Liver (tissue), 9 donors: ENCODE data around the gene GRK7. TPM values are rescaled to one million over a fixed set of nuclear protein-coding genes. Genes with fewer than 3 reads are reported as not detected.

Source experiments
- DNase-seq: peaks from one replicate; pipeline ENCODE4 v3.0.0-alpha.2; 2017; ENCODE audit warnings: low spot score
- H3K27ac ChIP-seq, 2 donors: one replicate each; pipeline ENCODE4 v1.7.0; 2013; ENCODE audit warnings: inconsistent platforms in 2 of 2, low read length in 2 of 2, control low read depth in 1 of 2, low read depth in 1 of 2, mild to moderate bottlenecking in 1 of 2
- H3K27me3 ChIP-seq, 4 donors: one replicate each; pipeline versions ENCODE4 v1.6.1 to v1.7.0; 2013; ENCODE audit warnings: low read length in 3 of 4, inconsistent platforms in 1 of 4, mild to moderate bottlenecking in 1 of 4, moderate library complexity in 1 of 4; ENCODE audit not compliant: control insufficient read depth in 4 of 4, insufficient read depth in 4 of 4
- H3K36me3 ChIP-seq, 4 donors: one replicate each; pipeline versions ENCODE4 v1.6.1 to v1.7.0; 2013; ENCODE audit warnings: low read length in 3 of 4, mild to moderate bottlenecking in 3 of 4, low read depth in 1 of 4, moderate library complexity in 1 of 4; ENCODE audit not compliant: control insufficient read depth in 4 of 4, insufficient read depth in 3 of 4
- H3K4me1 ChIP-seq, 4 donors: one replicate each; pipeline versions ENCODE4 v1.6.1 to v1.7.0; 2013; ENCODE audit warnings: low read length in 3 of 4, mild to moderate bottlenecking in 3 of 4, moderate library complexity in 1 of 4; ENCODE audit not compliant: control insufficient read depth in 4 of 4, insufficient read depth in 4 of 4
- H3K4me3 ChIP-seq, 3 donors: one replicate each; pipeline versions ENCODE4 v1.6.1 to v1.7.0; 2013; ENCODE audit warnings: low read length in 3 of 3, control low read depth in 1 of 3, low read depth in 1 of 3, mild to moderate bottlenecking in 1 of 3
- H3K9ac ChIP-seq, 2 donors: one replicate each; pipeline ENCODE4 v1.7.0; 2013; ENCODE audit warnings: low read length in 2 of 2, mild to moderate bottlenecking in 2 of 2, moderate library complexity in 2 of 2, control low read depth in 1 of 2, low read depth in 1 of 2
- H3K9me3 ChIP-seq, 4 donors: one replicate each; pipeline versions ENCODE4 v1.6.1 to v1.7.0; 2013; ENCODE audit warnings: low read length in 3 of 4; ENCODE audit not compliant: control insufficient read depth in 4 of 4
- CTCF ChIP-seq: fragments of 150-350 bp; IDR thresholded peaks from 2 replicates; pipeline ENCODE4 v1.5.1; 2017; ENCODE audit warnings: improper control_type of control experiment, low read depth, low read length; ENCODE audit not compliant: missing input control
- EGR1 ChIP-seq, 2 donors: IDR thresholded peaks; 2 replicates each; pipeline ENCODE4 v1.6.1; 2016 to 2018; ENCODE audit warnings: antibody characterized with exemption in 2 of 2, low read depth in 2 of 2
- FOXA1 ChIP-seq: IDR thresholded peaks from 2 replicates; pipeline ENCODE4 v1.6.1; 2016; ENCODE audit warnings: antibody characterized with exemption
- GABPA ChIP-seq, 2 donors: IDR thresholded peaks in 1 of 2; conservative IDR thresholded peaks in 1 of 2; 2 replicates each; pipeline ENCODE4 v1.6.1; 2016; ENCODE audit warnings: antibody characterized with exemption in 2 of 2, mild to moderate bottlenecking in 1 of 2, moderate library complexity in 1 of 2
- HNF4A ChIP-seq, 2 donors: conservative IDR thresholded peaks; 2 replicates each; pipeline ENCODE4 v1.6.1; 2016; ENCODE audit warnings: antibody characterized with exemption in 2 of 2, mild to moderate bottlenecking in 2 of 2
- HNF4G ChIP-seq: IDR thresholded peaks from 2 replicates; pipeline ENCODE4 v1.6.1; 2016; ENCODE audit warnings: antibody characterized with exemption
- JUND ChIP-seq, 2 donors: IDR thresholded peaks; 2 replicates each; pipeline ENCODE4 v1.6.1; 2016; ENCODE audit warnings: antibody characterized with exemption in 2 of 2
- MAX ChIP-seq: IDR thresholded peaks from 2 replicates; pipeline ENCODE4 v1.6.1; 2016; ENCODE audit warnings: antibody characterized with exemption
- NR2F2 ChIP-seq: IDR thresholded peaks from 2 replicates; pipeline ENCODE4 v1.6.1; 2016; ENCODE audit warnings: antibody characterized with exemption
- REST ChIP-seq: IDR thresholded peaks from 2 replicates; pipeline ENCODE4 v1.6.1; 2016; ENCODE audit warnings: antibody characterized with exemption, mild to moderate bottlenecking
- RXRA ChIP-seq, 2 donors: IDR thresholded peaks; 2 replicates each; pipeline ENCODE4 v1.6.1; 2017 to 2018; ENCODE audit warnings: antibody characterized with exemption in 2 of 2, mild to moderate bottlenecking in 1 of 2
- SP1 ChIP-seq: IDR thresholded peaks from 2 replicates; pipeline ENCODE4 v1.6.1; 2018; ENCODE audit warnings: antibody characterized with exemption, mild to moderate bottlenecking
- YY1 ChIP-seq: IDR thresholded peaks from 2 replicates; pipeline ENCODE4 v1.6.1; 2016; ENCODE audit warnings: antibody characterized with exemption, mild to moderate bottlenecking
- ZBTB33 ChIP-seq: IDR thresholded peaks from 2 replicates; pipeline ENCODE4 v1.6.1; 2016; ENCODE audit warnings: antibody characterized with exemption
- WGBS: extraction: QIAGEN DNeasy Blood & Tissue Kit; methylation state at CpG from one replicate; pipeline ENCODE4 v1.1.7; 2013; 5-methylcytosine and 5-hydroxymethylcytosine counted together
- polyA plus RNA-seq, 2 donors: library from polyadenylated mRNA; stranded (reverse) in 1 of 2; unstranded in 1 of 2; fragments of 200-250 nt in 1 of 2; fragments of >200 nt in 1 of 2; fragmentation: Nextera tagmentation in 1 of 2; extraction: Ambion mirVana in 1 of 2; gene quantifications; one replicate each; pipeline versions ENCODE4 v1.2.1 to v1.2.3, GENCODE V29; 2013 to 2015
- total RNA-seq, 2 donors: library from RNA; depleted of rRNA; stranded (reverse); fragments of >200 nt; gene quantifications; one replicate each; pipeline ENCODE4 v1.2.3, GENCODE V29; 2014
- donor health status: healthy.
- donor health status: healthy.
- donor health status: healthy.
- donor health status: healthy.
- donor health status: healthy.

GRK7 gene
- total and polyA plus RNA-seq, 4 donors, result 0.08 TPM; not detected in 3

GRCh38 chr3:141764465-141764864 is 1.3 kb downstream of the GRK7 start:
- Histone ChIP-seq H3K27me3 (no peaks in the 10 kb centered on the region), H3K27ac (no peak overlapping the region), H3K4me1 (no peaks in the 10 kb centered on the region), H3K36me3 (no peaks in the 10 kb centered on the region), H3K9me3 (no peaks in the 10 kb centered on the region), H3K4me3 (no peak overlapping the region), H3K9ac (no peak overlapping the region)
- TF ChIP-seq NR2F2 (no peak), REST (no peak), FOXA1 (no peak), JUND (IDR thresholded peaks at IDR 0.05) (no peak), MAX (no peak), SP1 (no peak), YY1 (no peak), HNF4A (conservative IDR thresholded peaks at IDR 0.05) (no peak), GABPA (IDR thresholded peaks at IDR 0.05 in 1 of 2, conservative IDR thresholded peaks at IDR 0.05 in 1 of 2) (no peak), HNF4G (no peak), CTCF (no peak), EGR1 (IDR thresholded peaks at IDR 0.05; ENCODE audit: low read depth in 2 of 2) (no peak), RXRA (IDR thresholded peaks at IDR 0.05) (no peak), ZBTB33 (no peak)
- 96% methylated on average over 1 of the region's 1 CpG for WGBS
- DNase-seq, result no peak

- Histone ChIP-seq H3K27ac (no peak overlapping the region), H3K9ac (no peak overlapping the region), H3K4me3 (no peak overlapping the region), H3K9me3 (no peaks in the 10 kb centered on the region), H3K36me3 (no peaks in the 10 kb centered on the region), H3K4me1 (no peaks in the 10 kb centered on the region), H3K27me3 (no peaks in the 10 kb centered on the region)
- TF ChIP-seq SP1, result no peak
- no peak for DNase-seq
- 86% methylated on average over 2 of the region's 2 CpGs for WGBS
Observed at GRCh38 chr3:141764986-141765385, 1.8 kb downstream of the GRK7 start.
